HEK293 (cell line): ENCODE data around the gene CTSZ.

Experiments
- CTCF ChIP-seq: fragments of 450-650 bp; formaldehyde crosslinking; IDR thresholded peaks from 2 replicates; pipeline ENCODE4 v1.5.1; 2016; ENCODE audit warnings: missing biosample characterization, missing genetic modification characterization
- KLF1 ChIP-seq: fragments of 450-650 bp; formaldehyde crosslinking; IDR thresholded peaks from 2 replicates; pipeline ENCODE4 v1.5.1; 2016; ENCODE audit warnings: missing biosample characterization, missing genetic modification characterization
- PRDM4 ChIP-seq: fragments of 450-650 bp; formaldehyde crosslinking; IDR thresholded peaks from 2 replicates; pipeline ENCODE4 v1.5.1; 2017; ENCODE audit warnings: missing biosample characterization, missing genetic modification characterization
- REST ChIP-seq: fragments of 450-650 bp; formaldehyde crosslinking; IDR thresholded peaks from 2 replicates; pipeline ENCODE4 v1.5.1; 2016; ENCODE audit warnings: missing biosample characterization, missing genetic modification characterization
- YY1 ChIP-seq: fragments of 450-650 bp; formaldehyde crosslinking; IDR thresholded peaks from 2 replicates; pipeline ENCODE4 v1.5.1; 2018; ENCODE audit warnings: missing biosample characterization, missing genetic modification characterization
- ZBTB44 ChIP-seq: fragments of 450-650 bp; IDR thresholded peaks from 2 replicates; pipeline ENCODE4 v1.5.1; 2018; ENCODE audit warnings: missing biosample characterization, mild to moderate bottlenecking, missing genetic modification characterization
- ZNF132 ChIP-seq: fragments of 450-650 bp; formaldehyde crosslinking; IDR thresholded peaks from 2 replicates; pipeline ENCODE4 v1.5.1; 2017; ENCODE audit warnings: missing biosample characterization, missing genetic modification characterization, borderline replicate concordance
- ZNF138 ChIP-seq: fragments of 450-650 bp; formaldehyde crosslinking; IDR thresholded peaks from 2 replicates; pipeline ENCODE4 v1.5.1; 2016; ENCODE audit warnings: missing biosample characterization, missing genetic modification characterization, borderline replicate concordance

- TF ChIP-seq CTCF (tag by site-specific recombination) (no peak), PRDM4 (tag by site-specific recombination) (no peak), YY1 (tag by site-specific recombination) (no peak), ZNF132 (tag by site-specific recombination) (no peak), KLF1 (tag by site-specific recombination) (no peak), REST (tag by site-specific recombination) (no peak), ZNF138 (tag by site-specific recombination) (no peak), ZBTB44 (tag by site-specific recombination) (no peak)
Measured at GRCh38 chr20:59030911-59031563, 24.0 kb upstream of the CTSZ start.
